HG02840 (cell line): ENCODE results near the gene RNF166.
"Not testable (repeated sequence)": the region's sequence is repeated elsewhere in the genome, so short reads cannot be mapped to it uniquely, and the experiment has no call there.

Source experiments
- ATAC-seq: cut with Tn5 transposase; IDR thresholded peaks from one replicate; pipeline ENCODE4 v1.9.1; 2021; ENCODE audit warnings: mild to moderate bottlenecking, moderate library complexity, moderate number of reproducible peaks; ENCODE audit not compliant: unreplicated experiment, low FRiP score

RNF166 gene

GRCh38 chr16:88680554-88681083 lies 25.6 kb downstream of the RNF166 start:
- no peak for ATAC-seq

- no peak for ATAC-seq
These were observed 27.8 kb downstream of the RNF166 start for GRCh38 chr16:88678224-88678979.

DNA sequence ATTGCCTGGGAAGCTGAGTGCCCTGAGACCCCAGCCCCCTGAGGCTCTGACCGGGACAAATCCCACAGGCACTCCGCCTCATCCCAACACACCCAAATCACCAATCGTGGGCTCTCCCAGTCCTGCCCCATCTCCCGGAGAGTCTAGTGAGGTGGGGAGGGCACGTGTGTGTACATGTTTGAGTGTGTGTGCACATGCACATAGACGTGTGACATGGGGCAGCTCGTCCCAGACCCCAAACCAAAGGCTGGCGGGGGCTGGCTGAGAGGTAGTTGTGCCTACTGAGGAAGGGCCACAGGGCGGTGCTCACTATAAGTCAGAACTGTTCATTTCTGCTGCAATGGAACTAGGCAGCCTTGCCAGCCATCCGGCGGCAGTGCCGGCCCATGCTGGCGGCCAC lies 28.5 kb downstream of the RNF166 start:
- no peak for ATAC-seq

DNA sequence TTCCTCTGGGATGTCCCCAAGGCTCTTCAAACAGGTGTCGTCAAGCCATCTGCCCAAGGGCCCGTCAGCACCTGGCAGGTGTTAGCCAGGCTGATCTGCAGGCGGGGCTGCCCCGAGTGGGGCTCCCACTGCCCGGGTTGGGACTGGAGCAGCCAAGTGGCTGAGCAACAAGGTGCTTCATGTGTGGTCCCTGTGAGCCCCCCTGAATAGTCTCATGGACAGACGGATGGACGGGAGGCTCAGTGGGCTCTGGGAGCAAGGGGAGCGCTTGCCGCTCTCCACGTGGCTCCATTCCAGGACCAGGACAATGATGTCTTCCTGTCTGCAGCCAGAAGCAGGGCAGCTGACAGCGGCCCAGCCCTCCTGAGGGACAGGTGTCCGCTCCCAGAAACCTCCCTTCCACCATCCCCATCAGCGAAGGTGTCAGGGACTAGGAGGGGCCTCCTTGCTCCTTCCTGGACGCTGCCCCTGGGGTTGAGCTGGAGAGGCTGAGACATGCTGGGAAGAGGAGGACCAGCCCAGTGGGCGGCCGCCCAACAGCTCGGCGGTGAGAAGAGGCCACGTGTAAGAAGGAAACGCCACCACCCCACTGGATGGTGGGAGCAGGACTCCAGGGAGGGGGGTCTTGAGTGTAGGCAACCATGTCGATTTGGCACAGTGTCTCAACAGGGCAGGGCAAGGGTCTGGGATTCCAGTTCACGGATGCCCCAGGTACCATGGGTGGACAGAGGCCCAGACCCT lies 29.5 kb downstream of the RNF166 start:
- ATAC-seq, result no peak

GRCh38 chr16:88673716-88674379 lies 32.4 kb downstream of the RNF166 start:
- no peak for ATAC-seq

GRCh38 chr16:88672776-88673175 lies 33.4 kb downstream of the RNF166 start:
- no peak for ATAC-seq

- ATAC-seq, result no peak
These were observed 34.4 kb downstream of the RNF166 start for GRCh38 chr16:88671806-88672205.

DNA sequence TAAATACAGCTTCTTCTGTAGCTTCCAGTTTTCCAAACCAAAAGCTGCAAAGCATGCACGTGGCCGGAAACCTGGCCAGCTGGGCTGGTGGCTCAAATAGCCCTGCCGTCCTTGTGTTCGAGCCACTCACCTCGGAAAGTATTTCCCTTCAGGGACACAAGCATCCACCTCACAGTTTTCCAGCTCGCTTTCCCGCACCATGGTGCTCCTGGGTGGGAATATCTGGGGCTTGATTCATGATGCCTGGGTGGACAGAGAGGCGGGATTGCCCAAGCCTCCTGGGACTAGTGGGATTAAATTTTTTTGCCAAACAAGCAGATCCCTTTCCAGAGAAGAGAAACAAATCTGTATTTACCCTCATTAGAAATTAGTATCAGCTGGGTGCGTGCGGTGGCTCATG lies 36.2 kb downstream of the RNF166 start:
- ATAC-seq, result no peak

GRCh38 chr16:88669493-88669892 lies 36.7 kb downstream of the RNF166 start:
- ATAC-seq, result not testable (repeated sequence)

GRCh38 chr16:88667461-88667860 lies 38.7 kb downstream of the RNF166 start:
- no peak for ATAC-seq

GRCh38 chr16:88665570-88665969 lies 40.6 kb downstream of the RNF166 start:
- ATAC-seq, result no peak

- no peak for ATAC-seq
These were observed 41.1 kb downstream of the RNF166 start for GRCh38 chr16:88665148-88665547.

DNA sequence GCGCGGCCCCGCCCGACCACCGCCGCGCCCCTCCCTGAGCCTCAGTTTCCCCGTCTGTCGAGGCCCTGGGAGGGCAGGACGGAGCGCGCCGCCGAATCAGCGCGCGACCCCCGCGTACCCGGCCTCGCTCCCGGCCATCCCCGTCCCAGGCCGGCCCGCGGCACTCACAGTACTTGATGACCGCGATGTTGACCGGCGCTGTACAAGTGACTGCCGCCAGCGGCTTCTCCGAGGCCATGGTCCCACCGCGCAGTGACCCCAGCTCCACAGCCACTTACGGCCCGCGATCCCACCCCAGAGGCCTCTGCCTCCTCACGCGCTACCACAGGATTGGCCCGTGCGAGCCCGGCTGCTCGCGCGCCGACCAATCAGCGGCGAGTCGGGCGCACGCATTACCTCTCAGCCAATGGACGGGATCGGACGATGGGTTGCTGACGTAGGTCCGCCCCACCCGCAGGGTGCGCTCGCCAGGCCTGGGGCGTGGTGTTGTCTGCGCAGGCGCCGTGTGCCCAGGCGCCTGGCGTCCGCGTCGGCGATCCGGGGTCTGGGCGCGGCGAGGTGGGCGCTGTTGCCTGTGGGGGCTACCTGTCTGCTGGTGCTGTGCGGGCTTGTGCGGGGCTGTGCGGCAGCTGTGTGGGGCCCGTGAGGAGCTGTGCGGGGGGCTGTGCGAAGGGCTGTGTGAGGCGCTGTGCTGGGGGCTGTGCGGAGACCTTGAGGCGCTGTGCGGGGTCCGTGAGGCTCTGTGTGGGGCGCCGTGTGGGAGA lies 43.2 kb downstream of the RNF166 start, which contains the start of gene MVD:
Gene MVD (minus strand): TSS at position 249 of the 764 bp plus-strand sequence. CDS start 11 bp downstream, at position 238.
- peak; percentile 96 for ATAC-seq

GRCh38 chr16:88662222-88662842 lies 43.9 kb downstream of the RNF166 start:
- no peak for ATAC-seq

GRCh38 chr16:88661468-88661867 lies 44.7 kb downstream of the RNF166 start:
- ATAC-seq, result no peak

DNA sequence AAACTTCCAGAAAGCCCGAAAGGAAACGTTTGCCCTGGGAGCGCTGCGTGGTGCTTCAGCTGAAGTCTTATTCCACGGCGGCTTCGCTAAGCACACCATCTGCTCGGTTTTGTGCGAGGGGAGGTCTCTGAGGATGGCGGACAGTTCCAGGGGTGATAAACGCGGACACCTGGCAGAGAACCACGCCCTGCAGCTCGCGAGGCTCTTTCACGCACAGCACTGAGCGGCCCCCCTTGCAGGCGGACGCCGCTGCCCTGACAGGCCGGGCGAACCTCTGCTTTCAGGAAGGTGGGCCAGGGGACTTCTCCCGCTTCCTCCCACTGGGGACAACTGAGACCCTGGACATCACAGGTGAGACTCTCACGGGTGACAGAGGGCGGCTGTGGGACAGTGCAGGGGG lies 47.0 kb downstream of the RNF166 start:
- ATAC-seq, result no peak

GRCh38 chr16:88658714-88659113 lies 47.5 kb downstream of the RNF166 start:
- no peak for ATAC-seq

- no peak for ATAC-seq
These were observed 48.8 kb downstream of the RNF166 start for GRCh38 chr16:88657371-88657770.

DNA sequence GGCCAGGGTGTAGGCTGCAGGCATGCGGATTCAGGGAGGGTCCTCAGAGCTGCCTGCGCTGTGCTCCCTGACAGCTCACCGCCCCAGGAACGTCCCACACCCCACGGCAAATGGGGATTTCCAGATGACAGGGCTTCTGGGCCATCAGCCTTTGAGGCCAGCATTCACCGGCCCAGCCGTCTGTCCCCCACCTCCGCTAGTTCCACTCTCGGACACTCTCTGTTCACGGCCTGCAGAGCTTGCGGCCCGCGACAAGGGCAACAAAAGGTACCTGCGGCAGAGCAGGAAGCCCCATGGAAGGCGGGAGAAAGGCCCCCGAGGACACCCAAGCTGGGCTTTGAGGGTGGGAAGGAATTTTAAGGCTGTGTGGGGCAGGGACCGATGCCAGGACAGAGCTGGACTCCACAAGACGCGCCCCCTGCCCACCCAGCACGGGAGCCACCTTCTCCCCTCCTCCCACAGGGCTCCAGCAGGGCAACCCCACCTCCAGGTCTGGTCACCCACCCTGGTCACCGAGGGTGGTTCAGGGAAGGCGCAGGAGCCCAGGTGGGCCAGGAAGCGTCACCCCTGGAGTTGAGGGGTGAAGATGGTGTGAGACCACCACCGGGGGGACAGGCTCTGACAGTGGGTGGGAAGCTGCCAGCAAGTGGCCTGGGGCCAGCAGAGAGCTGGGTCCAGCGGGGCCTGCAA lies 49.8 kb downstream of the RNF166 start:
- no peak for ATAC-seq
